Stimulated activated CD4-positive, alpha-beta T cell treated with anti-CD3 and anti-CD28 coated beads, Interleukin-4, amount 100 ng/mL, for 1 hour (primary cell): ENCODE data around the gene DNAI4.
"Not testable (repeated sequence)": the region's sequence is repeated elsewhere in the genome, so short reads cannot be mapped to it uniquely, and the experiment has no call there.

Experiments used
- DNase-seq: peaks from one replicate; pipeline ENCODE4 v3.0.0-alpha.2; 2020

DNAI4 gene

GRCh38 chr1:66924756-66925557 is at the start of gene DNAI4, which contains the start of gene MIER1:
Gene DNAI4 (minus strand): TSS chr1:66924856. CDS start chr1:66924831, 25 bp downstream.
Gene MIER1 (plus strand): TSS chr1:66924990. CDS start chr1:66925029, 39 bp downstream.
- DNase-seq = peak; percentile 97

GRCh38 chr1:66968574-66968973 is 43.9 kb upstream of the DNAI4 start:
- DNase-seq = no peak

- not testable (repeated sequence) for DNase-seq
These were observed 41.7 kb upstream of the DNAI4 start for GRCh38 chr1:66966188-66966873.

GRCh38 chr1:66957938-66958337 is 33.3 kb upstream of the DNAI4 start:
- no peak for DNase-seq

GRCh38 chr1:66954208-66954607 is 29.6 kb upstream of the DNAI4 start:
- no peak for DNase-seq

- DNase-seq = no peak
These were observed 26.9 kb upstream of the DNAI4 start for GRCh38 chr1:66951513-66951912.

- no peak for DNase-seq
These were observed 22.6 kb upstream of the DNAI4 start for GRCh38 chr1:66947267-66947666.

GRCh38 chr1:66945316-66945715 is 20.7 kb upstream of the DNAI4 start:
- DNase-seq = no peak

- no peak for DNase-seq
These were observed 19.9 kb upstream of the DNAI4 start for GRCh38 chr1:66944330-66945274.

GRCh38 chr1:66943361-66943969 is 18.8 kb upstream of the DNAI4 start:
- DNase-seq = no peak

GRCh38 chr1:66940981-66941380 is 16.3 kb upstream of the DNAI4 start:
- DNase-seq = no peak

GRCh38 chr1:66938613-66939012 is 14.0 kb upstream of the DNAI4 start:
- no peak for DNase-seq

GRCh38 chr1:66937529-66938234 is 13.0 kb upstream of the DNAI4 start:
- DNase-seq = no peak

GRCh38 chr1:66933887-66934700 is 9.4 kb upstream of the DNAI4 start:
- no peak for DNase-seq

- no peak for DNase-seq
These were observed 7.6 kb upstream of the DNAI4 start for GRCh38 chr1:66932291-66932690.

GRCh38 chr1:66931590-66931989 is 6.9 kb upstream of the DNAI4 start:
- no peak for DNase-seq

- no peak for DNase-seq
These were observed 6.1 kb upstream of the DNAI4 start for GRCh38 chr1:66930823-66931174.

- DNase-seq = peak; percentile 94
These were observed 5.6 kb upstream of the DNAI4 start for GRCh38 chr1:66929999-66930822.

- DNase-seq = no peak
These were observed 5.0 kb upstream of the DNAI4 start for GRCh38 chr1:66929691-66929998.

GRCh38 chr1:66929146-66929688 is 4.6 kb upstream of the DNAI4 start:
- no peak for DNase-seq
